SK-N-SH (cell line): ENCODE measurements around the gene ZDHHC24.

Experiments
- RAD21 ChIP-seq: IDR thresholded peaks from 2 replicates; pipeline ENCODE4 v1.6.1; 2012; ENCODE audit warnings: mild to moderate bottlenecking, low read length
- TF ChIP-seq, protein P1 (sequence below): fragments of 200-600 bp; sonication (generic); IDR thresholded peaks from 2 replicates; pipeline ENCODE4 v1.6.1; 2017; ENCODE audit warnings: antibody characterized with exemption, mild to moderate bottlenecking, moderate library complexity
- TF ChIP-seq, protein P2 (sequence below): IDR thresholded peaks from 2 replicates; pipeline ENCODE4 v1.4.0; 2012; ENCODE audit warnings: low read depth

DNA sequence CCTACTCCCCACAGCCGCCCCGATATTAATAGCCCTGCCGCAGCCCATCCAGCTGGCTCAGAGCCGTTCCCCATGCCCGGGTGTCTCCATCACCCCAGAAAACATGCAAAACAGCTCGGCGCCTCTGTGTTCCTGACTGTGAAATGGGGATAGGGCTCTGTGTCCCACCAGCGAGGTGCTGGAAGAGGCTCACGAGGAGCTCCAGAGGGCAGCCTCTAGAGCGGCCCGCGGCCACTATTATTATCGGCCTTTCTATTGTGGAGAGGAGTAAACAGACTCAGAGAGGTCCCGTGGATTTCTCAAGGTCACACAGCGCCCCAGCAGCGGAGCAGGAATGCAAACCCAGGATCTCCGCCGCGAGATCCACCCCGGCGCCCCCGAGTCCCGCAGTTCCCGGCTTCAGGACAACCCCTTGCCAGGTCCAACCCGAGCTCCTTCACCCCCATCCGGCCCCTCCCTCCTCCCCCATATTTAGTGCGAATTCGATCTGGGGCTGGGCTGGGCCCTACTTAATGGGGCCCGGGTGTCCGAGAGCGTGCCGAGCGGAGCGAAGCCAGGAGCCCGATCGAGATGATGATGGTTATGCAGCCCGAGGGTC lies 619 bp upstream of the ZDHHC24 start, which contains the start of gene ACTN3:
- TF ChIP-seq, protein P1, sequence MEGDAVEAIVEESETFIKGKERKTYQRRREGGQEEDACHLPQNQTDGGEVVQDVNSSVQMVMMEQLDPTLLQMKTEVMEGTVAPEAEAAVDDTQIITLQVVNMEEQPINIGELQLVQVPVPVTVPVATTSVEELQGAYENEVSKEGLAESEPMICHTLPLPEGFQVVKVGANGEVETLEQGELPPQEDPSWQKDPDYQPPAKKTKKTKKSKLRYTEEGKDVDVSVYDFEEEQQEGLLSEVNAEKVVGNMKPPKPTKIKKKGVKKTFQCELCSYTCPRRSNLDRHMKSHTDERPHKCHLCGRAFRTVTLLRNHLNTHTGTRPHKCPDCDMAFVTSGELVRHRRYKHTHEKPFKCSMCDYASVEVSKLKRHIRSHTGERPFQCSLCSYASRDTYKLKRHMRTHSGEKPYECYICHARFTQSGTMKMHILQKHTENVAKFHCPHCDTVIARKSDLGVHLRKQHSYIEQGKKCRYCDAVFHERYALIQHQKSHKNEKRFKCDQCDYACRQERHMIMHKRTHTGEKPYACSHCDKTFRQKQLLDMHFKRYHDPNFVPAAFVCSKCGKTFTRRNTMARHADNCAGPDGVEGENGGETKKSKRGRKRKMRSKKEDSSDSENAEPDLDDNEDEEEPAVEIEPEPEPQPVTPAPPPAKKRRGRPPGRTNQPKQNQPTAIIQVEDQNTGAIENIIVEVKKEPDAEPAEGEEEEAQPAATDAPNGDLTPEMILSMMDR = no peak
- TF ChIP-seq, protein P2, sequence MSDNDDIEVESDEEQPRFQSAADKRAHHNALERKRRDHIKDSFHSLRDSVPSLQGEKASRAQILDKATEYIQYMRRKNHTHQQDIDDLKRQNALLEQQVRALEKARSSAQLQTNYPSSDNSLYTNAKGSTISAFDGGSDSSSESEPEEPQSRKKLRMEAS = no peak
- no peak for TF ChIP-seq RAD21
